SK-N-SH (cell line): ENCODE results near the gene TRAF1. TPM values are rescaled to one million over a fixed set of nuclear protein-coding genes. Genes with fewer than 3 reads are reported as not detected.

ENCODE experiments used
- CTCF ChIA-PET: fragments of 300-600, 350-600 bp; formaldehyde crosslinking; extraction: SDS; loops from one replicate; lab custom pipeline; 2021; lab: Yijun Ruan, JAX
- POLR2A ChIA-PET: fragments of 350-600 bp; sonication (Branson Sonifier 250); formaldehyde crosslinking; extraction: SDS; loops from one replicate; lab custom pipeline; 2020; ENCODE audit warnings: antibody characterized with exemption, inconsistent platforms; lab: Yijun Ruan, JAX
- DNase-seq: peaks from one replicate; pipeline ENCODE4 v3.0.0; 2012
- H2AFZ ChIP-seq: fragments of 200-600 bp; sonication (generic); 2 replicates; pipeline ENCODE4 v1.8.1; 2016; ENCODE audit warnings: antibody characterized with exemption, mild to moderate bottlenecking, low read depth
- H3F3A ChIP-seq: fragments of 200-600 bp; sonication (generic); replicated peaks from 2 replicates; pipeline ENCODE3; 2016; ENCODE audit warnings: antibody characterized with exemption, mild to moderate bottlenecking; ENCODE audit not compliant: insufficient read depth
- H3K27ac ChIP-seq, 2 experiments: fragments of 200-500 bp in 1 of 2; fragments of 200-600 bp in 1 of 2; sonication (Bioruptor generic) in 1 of 2; sonication (generic), shearing (Covaris generic) in 1 of 2; 2 replicates each; pipeline versions ENCODE4 v1.5.1 to v1.6.1; 2014 to 2016; ENCODE audit warnings: low read depth in 2 of 2, inconsistent platforms in 1 of 2, low read length in 1 of 2, mild to moderate bottlenecking in 1 of 2, mixed read lengths in 1 of 2
- H3K27me3 ChIP-seq: fragments of 200-600 bp; sonication (generic), shearing (Covaris generic); 2 replicates; pipeline ENCODE4 v1.6.1; 2016; ENCODE audit warnings: mixed run types; ENCODE audit not compliant: insufficient read depth
- H3K36me3 ChIP-seq, 2 experiments: fragments of 200-500 bp in 1 of 2; fragments of 200-600 bp in 1 of 2; sonication (Bioruptor generic) in 1 of 2; sonication (generic) in 1 of 2; replicated peaks in 1 of 2; 2 replicates each; pipeline versions ENCODE3 to v1.5.1; 2014 to 2016; ENCODE audit warnings: low read length in 1 of 2, mild to moderate bottlenecking in 1 of 2; ENCODE audit not compliant: insufficient read depth in 2 of 2, control insufficient read depth in 1 of 2
- H3K4me1 ChIP-seq, 2 experiments: fragments of 200-500 bp in 1 of 2; fragments of 200-600 bp in 1 of 2; sonication (Bioruptor generic) in 1 of 2; sonication (generic), shearing (Covaris generic) in 1 of 2; 2 replicates each; pipeline versions ENCODE4 v1.5.1 to v1.6.1; 2014 to 2016; ENCODE audit warnings: low read depth in 1 of 2, low read length in 1 of 2, mixed run types in 1 of 2; ENCODE audit not compliant: insufficient read depth in 2 of 2, control insufficient read depth in 1 of 2
- H3K4me2 ChIP-seq: fragments of 200-600 bp; sonication (generic), shearing (Covaris generic); 2 replicates; pipeline ENCODE4 v1.6.1; 2017; ENCODE audit warnings: mixed run types
- H3K4me3 ChIP-seq, 2 experiments: fragments of 200-500 bp in 1 of 2; fragments of 200-600 bp in 1 of 2; sonication (Bioruptor generic) in 1 of 2; sonication (generic), shearing (Covaris generic) in 1 of 2; 2 replicates each; pipeline versions ENCODE4 v1.5.1 to v1.8.1; 2014 to 2016; ENCODE audit warnings: low read depth in 2 of 2, inconsistent platforms in 1 of 2, low read length in 1 of 2, mild to moderate bottlenecking in 1 of 2, mixed read lengths in 1 of 2, moderate library complexity in 1 of 2
- H3K79me2 ChIP-seq: fragments of 200-600 bp; sonication (generic); 2 replicates; pipeline ENCODE4 v1.8.1; 2017; ENCODE audit warnings: mild to moderate bottlenecking; ENCODE audit not compliant: insufficient read depth
- H3K9ac ChIP-seq: fragments of 200-600 bp; sonication (generic); 2 replicates; pipeline ENCODE4 v1.6.1; 2017; ENCODE audit warnings: mixed run types
- H3K9me2 ChIP-seq: fragments of 200-600 bp; sonication (generic); 2 replicates; pipeline ENCODE4 v1.6.1; 2017; ENCODE audit warnings: mixed run types
- H3K9me3 ChIP-seq: fragments of 200-600 bp; sonication (generic); 2 replicates; pipeline ENCODE4 v1.6.1; 2017; ENCODE audit warnings: mixed run types, mild to moderate bottlenecking, moderate library complexity
- H4K20me1 ChIP-seq: fragments of 200-600 bp; sonication (generic); 2 replicates; pipeline ENCODE4 v1.6.1; 2017; ENCODE audit warnings: mild to moderate bottlenecking, mixed run types; ENCODE audit not compliant: insufficient read depth
- CHD2 ChIP-seq: fragments of 150-350 bp; IDR thresholded peaks from 2 replicates; pipeline ENCODE4 v1.6.1; 2018; ENCODE audit warnings: low read length; ENCODE audit not compliant: partially characterized antibody
- EZH2phosphoT487 ChIP-seq: fragments of 200-600 bp; sonication (generic); IDR thresholded peaks from 2 replicates; pipeline ENCODE4 v1.6.1; 2017; ENCODE audit warnings: low read depth, mixed run types, mild to moderate bottlenecking, antibody characterized with exemption, moderate library complexity, borderline replicate concordance
- FOSL2 ChIP-seq: IDR thresholded peaks from 2 replicates; pipeline ENCODE4 v1.4.0; 2012; ENCODE audit warnings: low read depth, mild to moderate bottlenecking, moderate library complexity, borderline replicate concordance
- FOXJ3 ChIP-seq: sonication (generic); formaldehyde crosslinking; IDR thresholded peaks from 2 replicates; pipeline ENCODE4 v1.5.1; 2020; ENCODE audit warnings: mild to moderate bottlenecking, missing genetic modification reagents
- FOXM1 ChIP-seq: IDR thresholded peaks from 2 replicates; pipeline ENCODE4 v1.4.0; 2012; ENCODE audit warnings: low read depth, mild to moderate bottlenecking
- GABPA ChIP-seq: IDR thresholded peaks from 2 replicates; pipeline ENCODE4 v1.4.0; 2012; ENCODE audit warnings: low read depth, mild to moderate bottlenecking
- GATA2 ChIP-seq: sonication (generic); formaldehyde crosslinking; IDR thresholded peaks from 2 replicates; pipeline ENCODE4 v1.5.0; 2020; ENCODE audit warnings: mild to moderate bottlenecking, missing genetic modification reagents
- MEF2A ChIP-seq: IDR thresholded peaks from 2 replicates; pipeline ENCODE4 v1.4.0; 2012; ENCODE audit warnings: low read depth, borderline replicate concordance
- MXI1 ChIP-seq: IDR thresholded peaks from 2 replicates; pipeline ENCODE4 v1.6.1; 2012; ENCODE audit warnings: mild to moderate bottlenecking, low read depth, low read length, improper control_type of control experiment
- NRF1 ChIP-seq: IDR thresholded peaks from 2 replicates; pipeline ENCODE4 v1.6.1; 2012; ENCODE audit warnings: low read depth, mild to moderate bottlenecking, low read length
- POLR2AphosphoS5 ChIP-seq: IDR thresholded peaks from 2 replicates; pipeline ENCODE4 v1.6.1; 2012; ENCODE audit warnings: low read depth, low read length
- RFX5 ChIP-seq: IDR thresholded peaks from 2 replicates; pipeline ENCODE4 v1.6.1; 2012; ENCODE audit warnings: mild to moderate bottlenecking, improper control_type of control experiment, low read length
- RXRA ChIP-seq: IDR thresholded peaks from 2 replicates; pipeline ENCODE4 v1.4.0; 2012; ENCODE audit warnings: low read depth, mild to moderate bottlenecking, borderline replicate concordance
- SMC3 ChIP-seq: IDR thresholded peaks from 2 replicates; pipeline ENCODE4 v1.6.1; 2012; ENCODE audit warnings: low read depth, low read length, improper control_type of control experiment
- TCF12 ChIP-seq: IDR thresholded peaks from 2 replicates; pipeline ENCODE4 v1.4.0; 2012
- TEAD4 ChIP-seq: IDR thresholded peaks from 2 replicates; pipeline ENCODE4 v1.4.0; 2012; ENCODE audit warnings: mild to moderate bottlenecking, borderline replicate concordance; ENCODE audit not compliant: insufficient read depth
- YY1 ChIP-seq: IDR thresholded peaks from 2 replicates; pipeline ENCODE4 v1.4.0; 2012; ENCODE audit warnings: low read depth, mild to moderate bottlenecking
- WGBS: methylation state at CpG from one replicate; pipeline ENCODE4 v1.1.6; 2017; ENCODE audit warnings: low lambda C conversion rate; 5-methylcytosine and 5-hydroxymethylcytosine counted together
- polyA plus RNA-seq, 3 experiments: library from polyadenylated mRNA; depleted of rRNA; stranded (reverse); fragments of >200 nt; gene quantifications; 2 replicates each; pipeline ENCODE4 v1.2.3, GENCODE V29; 2012
- TF ChIP-seq, protein P1 (sequence below): IDR thresholded peaks from 2 replicates; pipeline ENCODE4; 2012
- TF ChIP-seq, protein P2 (sequence below): IDR thresholded peaks from 2 replicates; pipeline ENCODE4 v1.4.0; 2012; ENCODE audit warnings: low read depth, borderline replicate concordance

Gene TRAF1
- polyA plus RNA-seq, 1 of the 3 experiments (the other 2 are of a cell fraction): 1.2 TPM

GRCh38 chr9:120904978-120905301 is 21.7 kb downstream of the TRAF1 start (continued):
- TF ChIP-seq YY1 (no peak), GATA2 (CRISPR knock-in tag) (no peak)

DNA sequence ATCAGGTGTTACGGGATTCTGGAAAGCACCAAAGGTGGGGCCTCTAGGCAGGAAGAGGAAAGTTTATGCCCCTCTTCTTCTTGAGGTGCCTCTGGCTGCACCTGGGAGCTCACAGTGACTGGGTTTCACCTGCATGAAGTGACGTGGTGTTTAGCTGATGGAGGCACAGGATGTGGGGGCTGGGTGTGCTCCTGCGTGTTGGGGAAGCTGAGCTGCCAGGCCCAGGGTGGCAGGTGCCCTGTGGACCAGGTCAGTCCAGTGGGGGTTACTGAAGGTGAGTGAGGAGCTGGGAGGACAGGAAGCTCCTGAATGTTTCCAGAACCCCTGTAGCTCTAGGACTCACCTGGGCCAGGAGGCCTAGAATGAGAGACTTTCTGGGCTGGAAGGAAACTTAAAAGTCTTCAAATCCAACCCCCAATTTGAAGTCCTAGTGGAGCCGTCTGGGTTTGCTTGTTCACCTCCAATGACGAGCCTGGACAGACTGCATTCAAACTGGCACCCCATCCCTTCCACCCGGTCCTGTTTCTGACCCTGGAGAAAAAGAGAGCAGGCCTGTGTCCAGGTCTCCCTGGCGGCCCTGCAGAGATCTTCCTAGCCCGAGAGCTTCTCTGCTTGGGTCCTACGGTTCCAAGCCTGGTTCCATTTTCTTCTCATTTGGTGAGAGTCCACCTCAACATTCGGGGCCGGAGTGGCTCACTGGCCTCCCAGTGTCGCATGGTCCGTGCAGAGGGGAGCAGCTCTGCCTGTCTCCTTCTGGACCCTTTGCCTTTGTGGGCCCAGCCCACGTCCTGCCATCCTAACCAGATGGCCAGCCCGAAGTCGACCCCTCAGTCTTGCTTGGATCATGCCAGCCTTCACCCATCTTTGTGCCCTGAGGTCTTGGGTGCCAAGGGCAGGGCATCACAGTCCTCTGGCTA is 22.3 kb downstream of the TRAF1 start:
- Histone ChIP-seq H3K79me2 (no peaks in the 10 kb centered on the region), H3K27me3 (no peaks in the 10 kb centered on the region), H3K9ac (no peak overlapping the region), H3K27ac (no peak overlapping the region), H3K9me3 (no peaks in the 10 kb centered on the region), H3K9me2 (no peaks in the 10 kb centered on the region), H4K20me1 (no peaks in the 10 kb centered on the region), H3F3A (peaks cover 6% of the 10 kb centered on the region), H3K36me3 (no peaks in the 10 kb centered on the region), H3K4me2 (no peak overlapping the region), H2AFZ (no peak overlapping the region), H3K4me3 (no peak overlapping the region), H3K4me1 (no peaks in the 10 kb centered on the region; a peak in 1 of 4 replicates)
- DNase-seq: no peak
- TF ChIP-seq RFX5 (no peak), TEAD4 (no peak), CHD2 (no peak), POLR2AphosphoS5 (no peak), SMC3 (no peak), NRF1 (no peak), FOSL2 (no peak), TCF12 (no peak), GABPA (no peak), MEF2A (no peak), FOXM1 (no peak), RXRA (no peak), FOXJ3 (CRISPR knock-in tag) (no peak), YY1 (no peak), EZH2phosphoT487 (no peak), MXI1 (no peak)
- TF ChIP-seq, protein P1, sequence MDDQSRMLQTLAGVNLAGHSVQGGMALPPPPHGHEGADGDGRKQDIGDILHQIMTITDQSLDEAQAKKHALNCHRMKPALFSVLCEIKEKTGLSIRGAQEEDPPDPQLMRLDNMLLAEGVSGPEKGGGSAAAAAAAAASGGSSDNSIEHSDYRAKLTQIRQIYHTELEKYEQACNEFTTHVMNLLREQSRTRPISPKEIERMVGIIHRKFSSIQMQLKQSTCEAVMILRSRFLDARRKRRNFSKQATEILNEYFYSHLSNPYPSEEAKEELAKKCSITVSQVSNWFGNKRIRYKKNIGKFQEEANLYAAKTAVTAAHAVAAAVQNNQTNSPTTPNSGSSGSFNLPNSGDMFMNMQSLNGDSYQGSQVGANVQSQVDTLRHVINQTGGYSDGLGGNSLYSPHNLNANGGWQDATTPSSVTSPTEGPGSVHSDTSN: no peak
- TF ChIP-seq, protein P2, sequence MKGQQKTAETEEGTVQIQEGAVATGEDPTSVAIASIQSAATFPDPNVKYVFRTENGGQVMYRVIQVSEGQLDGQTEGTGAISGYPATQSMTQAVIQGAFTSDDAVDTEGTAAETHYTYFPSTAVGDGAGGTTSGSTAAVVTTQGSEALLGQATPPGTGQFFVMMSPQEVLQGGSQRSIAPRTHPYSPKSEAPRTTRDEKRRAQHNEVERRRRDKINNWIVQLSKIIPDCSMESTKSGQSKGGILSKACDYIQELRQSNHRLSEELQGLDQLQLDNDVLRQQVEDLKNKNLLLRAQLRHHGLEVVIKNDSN: no peak
- CTCF ChIA-PET: interaction anchor here (0.6 to 1.0 kb wide), 2 partner anchors 10 to 17 kb away, joined by 3 read pairs; no protein-coding TSS in a partner anchor
- POLR2A ChIA-PET: interaction anchor here (1.0 kb wide), 1 partner anchor 17 kb away, joined by 3 read pairs; no protein-coding TSS in a partner anchor
- 92% methylated on average over 7 of the region's 16 CpGs for WGBS
